Adrenal gland (tissue), 12 donors: ENCODE data around the gene C1RL. TPM values are rescaled to one million over a fixed set of nuclear protein-coding genes. Genes with fewer than 3 reads are reported as not detected.

ENCODE experiments used
- DNase-seq, 7 donors: peaks; one replicate each; pipeline ENCODE4 v3.0.0-alpha.2; 2019 to 2020
- H3K27ac ChIP-seq, 5 donors: fragments of 200-600 bp; sonication (generic) in 4 of 5; 1 replicate in 3 of 5; 2 replicates in 2 of 5; pipeline versions ENCODE4 v1.5.1 to v1.8.0; 2016 to 2020; ENCODE audit warnings: mild to moderate bottlenecking in 1 of 5
- H3K27me3 ChIP-seq: fragments of 200-600 bp; 2 replicates; pipeline ENCODE4 v1.8.0; 2021
- H3K36me3 ChIP-seq, 2 donors: fragments of 200-600 bp; replicated peaks in 1 of 2; 1 replicate in 1 of 2; 2 replicates in 1 of 2; pipeline versions ENCODE4 v1.5.1 to v1.8.0; 2018 to 2022
- H3K4me1 ChIP-seq, 2 donors: fragments of 200-600 bp; replicated peaks in 1 of 2; 1 replicate in 1 of 2; 2 replicates in 1 of 2; pipeline versions ENCODE4 v1.5.1 to v1.8.0; 2018 to 2021
- H3K4me3 ChIP-seq, 4 donors: fragments of 200-600 bp; sonication (generic) in 3 of 4; one replicate each; pipeline ENCODE4 v1.5.1; 2016 to 2018
- H3K9me3 ChIP-seq, 3 donors: fragments of 200-600 bp; sonication (generic) in 1 of 3; replicated peaks in 1 of 3; 1 replicate in 2 of 3; 2 replicates in 1 of 3; pipeline versions ENCODE4 v1.5.1 to v1.8.0; 2016 to 2021
- POLR2A ChIP-seq, 2 donors: fragments of 450-650 bp; IDR thresholded peaks; one replicate each; pipeline ENCODE4 v1.6.1; 2017; ENCODE audit warnings: antibody characterized with exemption in 2 of 2, mild to moderate bottlenecking in 2 of 2, moderate library complexity in 1 of 2
- WGBS, 4 donors: extraction: QIAGEN DNeasy Blood & Tissue Kit in 2 of 4; methylation state at CpG; one replicate each; pipeline versions ENCODE4 v1.1.5 to v1.1.7; 2013 to 2017; 5-methylcytosine and 5-hydroxymethylcytosine counted together
- intact Hi-C, 2 donors: fragments of 100-400 bp; cut with DNase I; formaldehyde crosslinking; loops; one replicate each; pipeline versions ENCODE4 v1.14.1 to v1.15.0; 2022 to 2023
- polyA plus RNA-seq, 3 donors: library from polyadenylated mRNA; stranded (reverse); fragments of 200-250 nt in 2 of 3; fragments of 350-450 nt in 1 of 3; fragmentation: Illumina TruSeq in 1 of 3; extraction: RNeasy Lipid Tissue Mini Kit (QIAGEN cat#74804) in 1 of 3; gene quantifications; one replicate each; pipeline ENCODE4 v1.2.3, GENCODE V29; 2013 to 2014
- total RNA-seq, 9 donors: library from RNA; depleted of rRNA in 4 of 9; stranded (reverse); fragments of >200 nt in 4 of 9; fragments of 120-200 nt in 1 of 9; fragmentation: NEBNext Ultra II Directional in 1 of 9; extraction: Animal tissue kit (Norgen Biotek cat#: 25700) in 1 of 9; gene quantifications; one replicate each; pipeline versions ENCODE4 v1.1.0 to v1.2.4, GENCODE V29; 2013 to 2023
- TF ChIP-seq, protein P1 (sequence below), 6 experiments: fragments of 450-650 bp in 4 of 6; fragments of 200-600 bp in 2 of 6; sonication (generic) in 1 of 6; IDR thresholded peaks; 1 replicate in 5 of 6; 2 replicates in 1 of 6; pipeline versions ENCODE4 v1.5.1 to v1.8.0; 2016 to 2021; ENCODE audit warnings: antibody characterized with exemption in 6 of 6, mild to moderate bottlenecking in 2 of 6, moderate library complexity in 1 of 6
- donor health status: healthy with polysubstance abuse.
- donor health status: Bipolar disorder and iron deficiency.
- donor health status: DM: yes; HTN: yes; CAD: no.
- donor health status: DM: no; HTN: no; CAD: no.
- donor health status: DM: no; HTN: no; CAD: no.
- donor health status: DM: yes; HTN: yes; CAD: no.

Gene C1RL
- total and polyA plus RNA-seq, 12 donors = 33.3 to 407 (median 157) TPM

DNA sequence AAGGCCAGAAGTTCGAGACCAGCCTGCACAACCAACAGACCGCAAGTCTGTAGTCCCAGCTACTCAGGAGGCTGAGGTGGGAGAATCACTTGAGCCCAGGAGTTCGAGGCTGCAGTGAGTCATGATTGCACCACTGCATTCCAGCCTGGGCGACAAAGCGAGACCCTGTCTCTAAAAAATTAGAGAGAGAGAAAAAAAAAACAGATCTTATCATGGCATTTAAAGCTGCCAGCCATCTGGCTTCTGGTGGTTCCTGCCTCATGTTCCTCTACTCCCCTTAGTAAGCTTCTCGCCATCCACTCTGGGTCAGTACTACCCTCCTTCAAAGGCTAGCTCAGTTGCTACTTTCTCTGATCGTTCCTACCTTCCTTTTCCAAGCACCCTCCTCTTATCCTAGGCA lies 37.2 kb upstream of the C1RL start:
- DNase-seq = peak in 1 of 7 donors; percentile 48
- Histone ChIP-seq H3K4me3 (no peak overlapping the region), H3K9me3 (no peaks in the 10 kb centered on the region), H3K27me3 (no peaks in the 10 kb centered on the region), H3K4me1 (no peaks in the 10 kb centered on the region), H3K27ac (no peak overlapping the region), H3K36me3 (peaks cover 0 to 50% of the 10 kb centered on the region in 2 donors)
- intact Hi-C loops = no loop called here
- WGBS, 4 donors = 87 to 93% (median 90%) methylated on average over 7 of the region's 7 CpGs
- TF ChIP-seq, protein P1, sequence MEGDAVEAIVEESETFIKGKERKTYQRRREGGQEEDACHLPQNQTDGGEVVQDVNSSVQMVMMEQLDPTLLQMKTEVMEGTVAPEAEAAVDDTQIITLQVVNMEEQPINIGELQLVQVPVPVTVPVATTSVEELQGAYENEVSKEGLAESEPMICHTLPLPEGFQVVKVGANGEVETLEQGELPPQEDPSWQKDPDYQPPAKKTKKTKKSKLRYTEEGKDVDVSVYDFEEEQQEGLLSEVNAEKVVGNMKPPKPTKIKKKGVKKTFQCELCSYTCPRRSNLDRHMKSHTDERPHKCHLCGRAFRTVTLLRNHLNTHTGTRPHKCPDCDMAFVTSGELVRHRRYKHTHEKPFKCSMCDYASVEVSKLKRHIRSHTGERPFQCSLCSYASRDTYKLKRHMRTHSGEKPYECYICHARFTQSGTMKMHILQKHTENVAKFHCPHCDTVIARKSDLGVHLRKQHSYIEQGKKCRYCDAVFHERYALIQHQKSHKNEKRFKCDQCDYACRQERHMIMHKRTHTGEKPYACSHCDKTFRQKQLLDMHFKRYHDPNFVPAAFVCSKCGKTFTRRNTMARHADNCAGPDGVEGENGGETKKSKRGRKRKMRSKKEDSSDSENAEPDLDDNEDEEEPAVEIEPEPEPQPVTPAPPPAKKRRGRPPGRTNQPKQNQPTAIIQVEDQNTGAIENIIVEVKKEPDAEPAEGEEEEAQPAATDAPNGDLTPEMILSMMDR (IDR thresholded peaks at IDR 0.05) = no peak
- TF ChIP-seq POLR2A (IDR thresholded peaks at IDR 0.05) = no peak

DNA sequence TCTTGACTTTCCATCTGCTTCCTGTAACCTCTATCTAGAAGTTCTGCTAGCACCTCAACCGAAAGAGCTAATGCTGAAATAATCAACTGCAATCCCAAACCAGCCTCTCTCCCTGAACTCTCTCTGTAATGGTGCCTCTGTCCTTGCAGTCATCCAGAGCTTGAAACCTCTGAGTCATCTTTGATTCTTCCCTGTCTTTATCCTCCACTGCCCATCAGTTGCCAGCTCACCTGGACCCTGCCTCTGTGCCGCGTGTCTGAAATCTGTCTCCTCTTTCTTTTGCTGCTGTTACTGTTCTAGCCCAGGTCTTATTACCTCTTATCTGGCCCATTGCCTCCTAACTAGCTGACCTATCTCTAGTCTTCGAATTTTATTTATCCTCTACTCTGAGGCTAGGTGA lies 36.7 kb upstream of the C1RL start:
- intact Hi-C loops = no loop called here
- H3K36me3 ChIP-seq = peaks cover 0 to 48% of the 10 kb centered on the region in 2 donors
- TF ChIP-seq, protein P1 (IDR thresholded peaks at IDR 0.05) = no peak
- TF ChIP-seq POLR2A (IDR thresholded peaks at IDR 0.05) = no peak
- DNase-seq = peak in 1 of 7 donors; percentile 48
- H3K9me3 ChIP-seq = no peaks in the 10 kb centered on the region
- H3K4me1 ChIP-seq = no peaks in the 10 kb centered on the region
- H3K27ac ChIP-seq = no peak overlapping the region
- H3K4me3 ChIP-seq = no peak overlapping the region
- WGBS, 4 donors = 58 to 81% (median 67%) methylated on average over 4 of the region's 4 CpGs
- H3K27me3 ChIP-seq = no peaks in the 10 kb centered on the region

DNA sequence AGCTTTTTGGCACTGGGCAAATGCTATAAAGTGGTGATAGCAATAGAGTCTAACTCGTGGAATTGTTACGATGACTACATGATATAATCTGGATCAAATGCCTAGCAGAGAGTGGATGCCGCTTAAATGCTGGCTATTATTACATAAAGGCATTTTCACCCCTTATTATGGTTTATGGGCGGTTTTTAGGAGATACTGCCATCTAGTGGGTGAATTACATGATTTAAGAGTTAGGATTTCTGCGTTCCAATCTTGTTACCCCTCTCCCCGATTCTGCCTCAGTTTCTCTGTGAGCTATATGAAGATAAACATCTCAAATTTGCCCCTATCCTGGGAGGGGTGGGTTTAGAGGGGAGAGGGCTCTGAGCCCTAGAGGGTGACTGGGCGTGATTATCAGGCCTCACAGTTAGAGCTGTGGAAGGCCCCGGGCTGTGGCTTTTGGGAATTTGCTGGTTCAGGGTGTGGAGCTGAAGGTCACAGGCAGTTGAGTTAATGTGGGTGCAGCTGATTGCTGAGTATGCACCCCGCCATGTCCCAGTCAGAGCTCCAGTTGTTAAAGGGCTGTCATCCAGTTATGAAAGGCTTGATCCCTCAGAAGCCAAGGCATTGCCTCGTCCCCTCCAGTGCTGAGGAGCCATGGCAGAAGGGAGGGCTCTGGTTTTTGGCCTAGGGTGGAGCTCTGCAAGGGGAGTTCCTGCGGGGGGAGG lies 35.6 kb upstream of the C1RL start:
- H3K27ac ChIP-seq = peak overlapping the region in 2 of 5 donors; percentile 26 to 68
- H3K36me3 ChIP-seq = peaks cover 0 to 44% of the 10 kb centered on the region in 2 donors
- 35 to 49% (median 47%) methylated on average over 9 to 11 of the region's 11 CpGs for WGBS, 4 donors

DNA sequence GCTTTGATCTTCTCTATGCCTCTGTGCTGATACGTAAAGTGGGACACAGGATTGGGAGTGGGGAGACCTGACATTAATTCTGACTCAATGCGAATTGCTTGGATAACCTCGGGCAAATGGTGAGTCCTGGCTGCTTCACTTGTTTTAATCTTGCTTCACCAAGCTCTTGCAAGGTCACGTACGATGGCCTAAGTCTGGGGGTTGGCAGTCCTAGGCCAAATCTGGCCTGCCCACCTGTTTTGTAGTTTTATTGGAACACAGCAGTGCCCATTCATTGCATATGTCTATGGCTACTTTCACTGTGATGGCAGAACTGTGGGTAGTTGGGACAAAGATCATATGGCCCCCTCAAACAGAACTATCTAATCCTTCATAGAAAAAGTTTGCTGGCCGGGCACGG lies 34.5 kb upstream of the C1RL start:
- peak in 2 of 7 donors; percentile 44 to 46 for DNase-seq
- peaks cover 0 to 34% of the 10 kb centered on the region in 2 donors for H3K36me3 ChIP-seq
- intact Hi-C loops = no loop called here
- H3K4me3 ChIP-seq = no peak overlapping the region
- no peaks in the 10 kb centered on the region for H3K4me1 ChIP-seq
- TF ChIP-seq, protein P1 (IDR thresholded peaks at IDR 0.05) = no peak
- TF ChIP-seq POLR2A (IDR thresholded peaks at IDR 0.05) = no peak
- H3K9me3 ChIP-seq = no peaks in the 10 kb centered on the region
- H3K27me3 ChIP-seq = no peaks in the 10 kb centered on the region
- peak overlapping the region in 1 of 5 donors; percentile 34 for H3K27ac ChIP-seq
- 65 to 77% (median 66%) methylated on average over 7 of the region's 7 CpGs for WGBS, 4 donors

More for the DNA sequence above, 35.6 kb upstream of the C1RL start:
- Histone ChIP-seq H3K27me3 (no peaks in the 10 kb centered on the region), H3K9me3 (no peaks in the 10 kb centered on the region), H3K4me3 (no peak overlapping the region), H3K4me1 (no peaks in the 10 kb centered on the region)
- TF ChIP-seq POLR2A (IDR thresholded peaks at IDR 0.05) = no peak
- TF ChIP-seq, protein P1 (IDR thresholded peaks at IDR 0.05) = peak; percentile 34 to 64 (median 56)
- intact Hi-C loops = no loop called here
- DNase-seq = peak in 1 of 7 donors; percentile 6
